GM21737 (cell line): ENCODE data around the gene ZNG1A.
"Not testable (repeated sequence)": the region's sequence is repeated elsewhere in the genome, so short reads cannot be mapped to it uniquely, and the experiment has no call there.

Experiments
- ATAC-seq: cut with Tn5 transposase; IDR thresholded peaks from one replicate; pipeline ENCODE4 v1.9.1; 2021; ENCODE audit warnings: mild to moderate bottlenecking, moderate library complexity; ENCODE audit not compliant: unreplicated experiment

The ZNG1A gene

GRCh38 chr9:178140-178825 is 573 bp downstream of the ZNG1A start:
- ATAC-seq: not testable (repeated sequence)

GRCh38 chr9:169757-170156 is 9.1 kb downstream of the ZNG1A start:
- not testable (repeated sequence) for ATAC-seq

GRCh38 chr9:159871-160270 is 19.0 kb downstream of the ZNG1A start:
- ATAC-seq: not testable (repeated sequence)

- ATAC-seq: not testable (repeated sequence)
Observed at GRCh38 chr9:151173-151572, 27.7 kb downstream of the ZNG1A start.

- not testable (repeated sequence) for ATAC-seq
Observed at GRCh38 chr9:139880-140279, 39.0 kb downstream of the ZNG1A start.

- not testable (repeated sequence) for ATAC-seq
Observed at GRCh38 chr9:117995-118467, 60.8 kb downstream of the ZNG1A start, which contains the start of gene FOXD4. TSS of gene FOXD4 (minus strand) at chr9:118417. CDS start at chr9:118119, 298 bp downstream.

- ATAC-seq: not testable (repeated sequence)
Observed at GRCh38 chr9:117144-117994, 61.5 kb downstream of the ZNG1A start.

- not testable (repeated sequence) for ATAC-seq
Observed at GRCh38 chr9:116239-117077, 62.4 kb downstream of the ZNG1A start.

GRCh38 chr9:115118-115451 is 63.8 kb downstream of the ZNG1A start:
- ATAC-seq: not testable (repeated sequence)

- peak; percentile 14 for ATAC-seq
Observed at GRCh38 chr9:114267-115117, 64.4 kb downstream of the ZNG1A start.

- peak; percentile 65 for ATAC-seq
Observed at GRCh38 chr9:113468-114266, 65.2 kb downstream of the ZNG1A start.

GRCh38 chr9:112589-113467 is 66.0 kb downstream of the ZNG1A start:
- ATAC-seq: not testable (repeated sequence)

- not testable (repeated sequence) for ATAC-seq
Observed at GRCh38 chr9:110672-111071, 68.2 kb downstream of the ZNG1A start.

- not testable (repeated sequence) for ATAC-seq
Observed at GRCh38 chr9:109540-109939, 69.3 kb downstream of the ZNG1A start.

- not testable (repeated sequence) for ATAC-seq
Observed at GRCh38 chr9:108742-109495, 69.9 kb downstream of the ZNG1A start.

GRCh38 chr9:105991-106390 is 72.9 kb downstream of the ZNG1A start:
- not testable (repeated sequence) for ATAC-seq

- ATAC-seq: not testable (repeated sequence)
Observed at GRCh38 chr9:100430-100829, 78.4 kb downstream of the ZNG1A start.
